Activated T-helper 17 cell treated with anti-CD3 and anti-CD28 coated beads, Interleukin-2, amount 50 U/mL, for 72 hours (primary cell): ENCODE measurements around the gene PTF1A. TPM values are rescaled to one million over a fixed set of nuclear protein-coding genes. Genes with fewer than 3 reads are reported as not detected.
"Not testable (repeated sequence)": the region's sequence is repeated elsewhere in the genome, so short reads cannot be mapped to it uniquely, and the experiment has no call there.

Source experiments
- ATAC-seq: fragments of 150-1000 bp; cut with Tn5 transposase; replicated peaks from 2 replicates; pipeline ENCODE4 v1.10.0; 2021; ENCODE audit warnings: mild to moderate bottlenecking, moderate library complexity
- H3K27ac Mint-ChIP-seq: one replicate; pipeline ENCODE4 v1.8.0; 2022; ENCODE audit warnings: mixed read lengths
- H3K27me3 Mint-ChIP-seq: one replicate; pipeline ENCODE4 v1.8.0; 2022; ENCODE audit warnings: mixed read lengths
- H3K36me3 Mint-ChIP-seq: one replicate; pipeline ENCODE4 v1.8.0; 2022; ENCODE audit warnings: low read depth, mild to moderate bottlenecking, mixed read lengths
- H3K4me1 Mint-ChIP-seq: one replicate; pipeline ENCODE4 v1.8.0; 2022; ENCODE audit warnings: mixed read lengths
- H3K4me3 Mint-ChIP-seq: one replicate; pipeline ENCODE4 v1.8.0; 2022; ENCODE audit warnings: mild to moderate bottlenecking, mixed read lengths
- H3K9me3 Mint-ChIP-seq: one replicate; pipeline ENCODE4 v1.8.0; 2022; ENCODE audit warnings: mixed read lengths
- total RNA-seq, 2 donors: library from RNA; stranded (reverse); gene quantifications; one replicate each; pipeline ENCODE4 v1.2.3, GENCODE V29; 2022

Gene PTF1A
- total RNA-seq, 2 donors from 2014 or later: not detected

DNA sequence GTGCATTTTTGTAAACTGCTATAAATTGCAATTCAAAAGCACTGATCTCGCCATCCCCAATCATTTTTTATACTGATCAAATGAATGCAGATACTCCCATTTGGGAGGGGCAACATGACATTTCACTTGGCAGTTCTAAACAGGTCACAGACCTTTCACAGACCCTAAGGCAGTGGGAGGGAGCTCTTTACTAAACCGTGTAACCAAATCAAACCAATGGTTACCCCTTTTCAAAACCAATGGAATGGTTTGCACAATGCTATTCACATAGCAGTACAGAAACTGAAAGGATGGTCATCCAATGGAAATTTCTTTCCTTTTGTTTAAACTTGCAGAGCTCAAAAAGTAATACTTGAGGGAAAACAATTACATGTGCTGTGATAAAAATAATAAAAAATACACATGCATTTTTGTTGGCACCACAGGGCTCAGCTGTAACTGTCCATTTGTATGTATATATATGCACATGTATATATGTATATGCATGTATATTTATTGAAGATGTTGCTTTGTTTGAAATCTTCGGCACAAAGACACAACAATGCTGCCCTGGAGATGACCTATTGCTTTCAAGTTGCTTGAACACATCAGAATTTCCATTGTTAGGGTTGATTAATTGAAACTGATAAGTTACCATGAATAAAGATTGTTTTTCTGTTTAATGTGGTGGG is 14.0 kb downstream of the PTF1A start:
- Mint-ChIP-seq H3K27me3 (peaks cover 53% of the 10 kb centered on the region), H3K9me3 (no peaks in the 10 kb centered on the region), H3K4me1 (no peaks in the 10 kb centered on the region), H3K27ac (no peak overlapping the region), H3K4me3 (no peak overlapping the region), H3K36me3 (no peaks in the 10 kb centered on the region)
- no peak for ATAC-seq

DNA sequence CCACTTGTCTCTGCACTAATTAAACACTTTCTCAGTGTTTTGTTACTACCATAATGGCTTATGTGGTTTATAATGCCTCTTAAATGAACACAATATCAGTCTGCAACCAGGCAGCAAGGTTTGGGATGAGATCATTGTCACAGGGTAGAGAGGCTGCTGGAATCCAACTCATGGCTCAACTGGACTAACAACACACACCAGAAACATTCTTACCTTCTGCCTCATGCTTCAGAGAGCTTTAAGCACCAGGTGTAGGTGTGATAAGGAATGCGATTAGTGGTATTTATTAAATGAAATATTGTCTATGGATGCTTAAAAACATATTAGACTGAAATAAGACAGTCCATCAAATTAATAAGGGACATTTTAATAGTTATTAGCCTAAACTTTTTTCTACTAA is 25.4 kb downstream of the PTF1A start:
- no peak for ATAC-seq
- peaks cover 21% of the 10 kb centered on the region for H3K27me3 Mint-ChIP-seq
- H3K36me3 Mint-ChIP-seq: no peaks in the 10 kb centered on the region
- H3K27ac Mint-ChIP-seq: no peak overlapping the region
- H3K4me1 Mint-ChIP-seq: no peaks in the 10 kb centered on the region
- H3K4me3 Mint-ChIP-seq: no peak overlapping the region
- H3K9me3 Mint-ChIP-seq: no peaks in the 10 kb centered on the region

DNA sequence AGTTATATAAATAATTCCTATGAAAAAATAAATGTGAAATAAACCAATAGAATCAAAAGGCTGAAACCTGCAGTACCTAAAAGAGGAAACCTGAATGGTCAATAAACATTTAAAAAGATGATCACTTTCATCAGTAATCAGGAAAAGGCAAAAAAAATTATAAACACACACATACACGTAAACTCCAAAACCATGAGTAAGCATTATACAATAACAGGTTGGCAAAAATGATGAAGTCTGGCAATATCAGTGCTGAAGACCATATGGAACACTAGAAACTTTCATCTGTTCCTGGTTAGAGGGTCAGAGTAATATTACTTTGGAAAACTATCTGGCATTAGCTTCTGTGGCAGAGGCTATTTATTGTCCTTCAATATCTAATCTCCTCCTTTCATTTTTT is 38.5 kb downstream of the PTF1A start:
- Mint-ChIP-seq H3K27ac (no peak overlapping the region), H3K9me3 (peaks cover 8% of the 10 kb centered on the region), H3K4me3 (no peak overlapping the region), H3K27me3 (peaks cover 17% of the 10 kb centered on the region), H3K4me1 (no peaks in the 10 kb centered on the region), H3K36me3 (no peaks in the 10 kb centered on the region)
- no peak for ATAC-seq

DNA sequence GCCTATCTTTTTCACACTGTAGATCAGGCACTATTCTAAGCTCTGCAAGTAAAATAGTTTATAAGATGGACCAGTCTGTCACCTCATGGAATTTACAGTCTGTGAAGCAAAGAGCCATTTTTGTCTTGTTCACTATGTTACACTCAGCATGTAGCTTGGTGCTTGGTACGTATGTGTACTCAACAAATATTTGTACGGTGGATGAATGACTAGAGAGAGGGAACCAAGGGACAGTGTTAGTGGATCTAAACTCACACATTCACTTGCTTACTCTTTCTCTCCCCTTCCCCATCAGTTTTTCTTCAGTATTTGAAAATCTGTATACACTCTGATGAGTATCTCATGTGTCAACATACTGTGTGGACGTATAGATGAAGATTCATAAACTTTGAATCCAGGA is 45.9 kb downstream of the PTF1A start:
- ATAC-seq: no peak
- Mint-ChIP-seq H3K36me3 (no peaks in the 10 kb centered on the region), H3K4me3 (no peak overlapping the region), H3K27ac (no peak overlapping the region), H3K9me3 (peaks cover 14% of the 10 kb centered on the region), H3K4me1 (no peaks in the 10 kb centered on the region), H3K27me3 (peaks cover 20% of the 10 kb centered on the region)

DNA sequence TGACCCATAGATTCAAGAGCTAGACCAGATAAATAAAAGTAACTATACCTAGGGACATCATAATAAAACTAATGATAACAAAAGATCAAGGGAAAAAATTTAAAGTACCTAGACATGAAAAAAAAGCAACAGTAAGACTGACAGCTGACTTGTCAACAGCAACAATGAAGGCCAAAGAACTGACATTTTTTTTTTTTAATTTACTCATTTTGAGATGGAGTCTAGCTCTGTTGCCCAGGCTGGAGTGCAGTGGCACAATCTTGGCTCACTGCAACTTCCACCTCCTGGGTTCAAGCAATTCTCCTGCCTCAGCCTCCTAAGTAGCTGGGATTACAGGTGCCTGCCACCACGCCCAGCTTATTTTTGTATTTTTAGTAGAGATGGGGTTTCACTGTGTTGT is 49.7 kb downstream of the PTF1A start:
- Mint-ChIP-seq H3K27me3 (peaks cover 18% of the 10 kb centered on the region), H3K9me3 (peaks cover 10% of the 10 kb centered on the region)
- ATAC-seq, H3K27ac Mint-ChIP-seq, H3K4me3 Mint-ChIP-seq, H3K36me3 Mint-ChIP-seq, H3K4me1 Mint-ChIP-seq: not testable (repeated sequence)

Other genes starting within 250 kb of the PTF1A start
- 10 to 100 TPM in 1 of 2 donors, 1 to 10 TPM in 1; 6.0 to 14.2 TPM for gene MSRB2, start 96.7 kb upstream of the PTF1A start, total RNA-seq
- gene C10orf67, start 152.5 kb downstream of the PTF1A start, total RNA-seq: under 1 TPM; 0.21 to 0.30 TPM
- gene OTUD1, start 246.8 kb downstream of the PTF1A start, total RNA-seq: 10 to 100 TPM; 11.5 to 13.1 TPM